HepG2 (cell line): Measurements from ENCODE around the gene FITM1. TPM values are rescaled to one million over a fixed set of nuclear protein-coding genes. Genes with fewer than 3 reads are reported as not detected.
A peak's percentile ranks its signal among the peaks of the same experiment; 100 is the strongest.

ENCODE experiments used
- AGO1 ChIP-seq: fragments of 200-400 bp; formaldehyde crosslinking; IDR thresholded peaks from 2 replicates; pipeline ENCODE4 v1.6.1; 2017; ENCODE audit warnings: mild to moderate bottlenecking, low read depth, low read length, moderate library complexity; ENCODE audit not compliant: poor library complexity, severe bottlenecking
- ATF5 ChIP-seq: sonication (generic); formaldehyde crosslinking; IDR thresholded peaks from 2 replicates; pipeline ENCODE4 v1.4.0; 2020; ENCODE audit warnings: mild to moderate bottlenecking, low read depth, missing genetic modification reagents
- HDAC2 ChIP-seq: sonication (generic); formaldehyde crosslinking; IDR thresholded peaks from 2 replicates; pipeline ENCODE4 v1.4.0; 2020; ENCODE audit warnings: missing genetic modification reagents
- MAZ ChIP-seq, 2 experiments: sonication (generic) in 1 of 2; formaldehyde crosslinking in 1 of 2; IDR thresholded peaks; 2 replicates each; pipeline versions ENCODE4 v1.5.0 to v1.6.1; 2012 to 2020; ENCODE audit warnings: low read depth in 2 of 2, mild to moderate bottlenecking in 2 of 2, borderline replicate concordance in 1 of 2, improper control_type of control experiment in 1 of 2, low read length in 1 of 2, missing genetic modification reagents in 1 of 2, moderate library complexity in 1 of 2
- NPAS2 ChIP-seq: sonication (generic); formaldehyde crosslinking; IDR thresholded peaks from 2 replicates; pipeline ENCODE4 v1.8.0; 2022; ENCODE audit warnings: mild to moderate bottlenecking, missing genetic modification reagents, borderline replicate concordance
- NR0B2 ChIP-seq: sonication (generic); formaldehyde crosslinking; IDR thresholded peaks from 2 replicates; pipeline ENCODE4 v1.4.0; 2020; ENCODE audit warnings: mild to moderate bottlenecking, missing genetic modification reagents
- PPARG ChIP-seq: conservative IDR thresholded peaks from 2 replicates; pipeline ENCODE4 v1.6.1; 2016; ENCODE audit warnings: missing biosample characterization, missing genetic modification reagents
- RFXANK ChIP-seq: IDR thresholded peaks from 2 replicates; pipeline ENCODE4 v1.6.1; 2016
- SP5 ChIP-seq: IDR thresholded peaks from 2 replicates; pipeline ENCODE4 v1.6.1; 2016; ENCODE audit warnings: low read depth, borderline replicate concordance
- TP53 ChIP-seq: sonication (generic); formaldehyde crosslinking; conservative IDR thresholded peaks from 2 replicates; pipeline ENCODE4 v1.4.0; 2020; ENCODE audit warnings: missing genetic modification reagents
- TRIM24 ChIP-seq: sonication (generic); formaldehyde crosslinking; IDR thresholded peaks from 2 replicates; pipeline ENCODE4 v1.8.0; 2022; ENCODE audit warnings: mild to moderate bottlenecking, missing genetic modification reagents
- XBP1 ChIP-seq: sonication (generic); formaldehyde crosslinking; IDR thresholded peaks from 2 replicates; pipeline ENCODE4 v1.5.0; 2020; ENCODE audit warnings: missing genetic modification reagents
- ZNF10 ChIP-seq: sonication (generic); formaldehyde crosslinking; IDR thresholded peaks from 2 replicates; pipeline ENCODE4 v1.4.0; 2020; ENCODE audit warnings: mild to moderate bottlenecking, low read depth, missing genetic modification reagents, borderline replicate concordance
- ZNF256 ChIP-seq: sonication (generic); formaldehyde crosslinking; conservative IDR thresholded peaks from 2 replicates; pipeline ENCODE4 v1.4.0; 2020; ENCODE audit warnings: missing genetic modification reagents
- ZNF264 ChIP-seq: sonication (generic); formaldehyde crosslinking; IDR thresholded peaks from 2 replicates; pipeline ENCODE4 v1.4.0; 2020; ENCODE audit warnings: missing genetic modification reagents
- ZNF407 ChIP-seq: sonication (generic); formaldehyde crosslinking; IDR thresholded peaks from one replicate; pipeline ENCODE4 v1.5.1; 2020; ENCODE audit warnings: mild to moderate bottlenecking, missing genetic modification reagents; ENCODE audit errors: not compliant biosample characterization
- ZNF503 ChIP-seq: sonication (generic); formaldehyde crosslinking; IDR thresholded peaks from 2 replicates; pipeline ENCODE4 v1.4.0; 2020; ENCODE audit warnings: missing genetic modification reagents
- polyA plus RNA-seq, 8 experiments: library from polyadenylated mRNA; depleted of rRNA in 3 of 8; stranded (reverse) in 7 of 8; unstranded in 1 of 8; fragments of >200 nt; fragmentation: Illumina TruSeq in 4 of 8; extraction: Trizol in 4 of 8; gene quantifications; 2 replicates each; pipeline versions ENCODE4 v1.2.1 to v1.2.3, GENCODE V29; 2011 to 2016; ENCODE audit warnings: low read depth in 4 of 8, missing spikeins in 1 of 8, mixed read lengths in 1 of 8; ENCODE audit not compliant: insufficient read depth in 1 of 8
- total RNA-seq, 5 experiments: library from RNA; depleted of rRNA; stranded (reverse); fragments of >200 nt; fragmentation: Illumina TruSeq; extraction: Trizol; gene quantifications; 2 replicates each; pipeline ENCODE4 v1.2.3, GENCODE V29; 2016; ENCODE audit warnings: low read depth in 1 of 5

The FITM1 gene
- total and polyA plus RNA-seq, 2 of the 13 experiments (the other 11 are each of a cell fraction or from before 2014, with no cell fraction given): 2.7 to 5.8 TPM

- TF ChIP-seq ZNF256 (CRISPR knock-in tag): no peak
- peak; percentile 28; the same call in 1 of the 2 replicates for TF ChIP-seq SP5 (CRISPR knock-in tag)
- TF ChIP-seq ZNF503 (CRISPR knock-in tag): no peak
- TF ChIP-seq ZNF10 (CRISPR knock-in tag): no peak
- TF ChIP-seq PPARG: 0 out of 2 replicates have a peak, but pooled peaks have one; percentile 3
- no peak for TF ChIP-seq XBP1
- TF ChIP-seq TRIM24 (CRISPR knock-in tag): no peak
- no peak for TF ChIP-seq MAZ (IDR thresholded peaks at IDR 0.05; ENCODE audit: borderline replicate concordance, low read depth, low read length)
- TF ChIP-seq MAZ (CRISPR knock-in tag; IDR thresholded peaks at IDR 0.05; ENCODE audit: low read depth): no peak
- no peak for TF ChIP-seq HDAC2 (CRISPR knock-in tag)
- TF ChIP-seq ZNF264 (CRISPR knock-in tag): no peak
- no peak for TF ChIP-seq NPAS2 (CRISPR knock-in tag)
- TF ChIP-seq ZNF407: no peak
- TF ChIP-seq NR0B2 (CRISPR knock-in tag): 0 out of 2 replicates have a peak, but pooled peaks have one; percentile 55
- no peak for TF ChIP-seq RFXANK
- no peak for TF ChIP-seq TP53 (CRISPR knock-in tag)
- peak; percentile 72 for TF ChIP-seq AGO1
- TF ChIP-seq ATF5 (CRISPR knock-in tag): 0 out of 2 replicates have a peak, but pooled peaks have one; percentile 60
These were observed 8.2 kb downstream of the FITM1 start (continued) for GRCh38 chr14:24138396-24139271.
